HFF-Myc (cell line): Measurements from ENCODE around the gene HSFX4.
"Not testable (repeated sequence)": the region's sequence is repeated elsewhere in the genome, so short reads cannot be mapped to it uniquely, and the experiment has no call there.

Experiments used
- DNase-seq: peaks from one replicate; pipeline ENCODE4 v3.0.0-alpha.2; 2011; ENCODE audit warnings: low read depth; ENCODE audit errors: extremely low read depth
- H3K4me3 ChIP-seq: replicated peaks from 2 replicates; pipeline ENCODE4 v1.5.1; 2011; ENCODE audit warnings: low read depth, mild to moderate bottlenecking, control low read depth, low read length
- TF ChIP-seq, protein P1 (sequence below): IDR thresholded peaks from 2 replicates; pipeline ENCODE4 v1.5.1; 2012; ENCODE audit warnings: mild to moderate bottlenecking, low read depth, low read length, control low read depth; ENCODE audit errors: missing control alignments

Gene HSFX4

GRCh38 chrX:149929400-149929799 lies at the start of gene HSFX4:
Gene HSFX4, plus strand, starts transcription at chrX:149929573. Its CDS starts 72 bp downstream, at chrX:149929645.
- not testable (repeated sequence) for DNase-seq, H3K4me3 ChIP-seq

GRCh38 chrX:149881081-149881711 lies 48.2 kb upstream of the HSFX4 start, which contains the start of gene MAGEA8:
Gene MAGEA8, plus strand, starts transcription at chrX:149881183. Its CDS starts 3,090 bp downstream, at chrX:149884273.
- TF ChIP-seq, protein P1, sequence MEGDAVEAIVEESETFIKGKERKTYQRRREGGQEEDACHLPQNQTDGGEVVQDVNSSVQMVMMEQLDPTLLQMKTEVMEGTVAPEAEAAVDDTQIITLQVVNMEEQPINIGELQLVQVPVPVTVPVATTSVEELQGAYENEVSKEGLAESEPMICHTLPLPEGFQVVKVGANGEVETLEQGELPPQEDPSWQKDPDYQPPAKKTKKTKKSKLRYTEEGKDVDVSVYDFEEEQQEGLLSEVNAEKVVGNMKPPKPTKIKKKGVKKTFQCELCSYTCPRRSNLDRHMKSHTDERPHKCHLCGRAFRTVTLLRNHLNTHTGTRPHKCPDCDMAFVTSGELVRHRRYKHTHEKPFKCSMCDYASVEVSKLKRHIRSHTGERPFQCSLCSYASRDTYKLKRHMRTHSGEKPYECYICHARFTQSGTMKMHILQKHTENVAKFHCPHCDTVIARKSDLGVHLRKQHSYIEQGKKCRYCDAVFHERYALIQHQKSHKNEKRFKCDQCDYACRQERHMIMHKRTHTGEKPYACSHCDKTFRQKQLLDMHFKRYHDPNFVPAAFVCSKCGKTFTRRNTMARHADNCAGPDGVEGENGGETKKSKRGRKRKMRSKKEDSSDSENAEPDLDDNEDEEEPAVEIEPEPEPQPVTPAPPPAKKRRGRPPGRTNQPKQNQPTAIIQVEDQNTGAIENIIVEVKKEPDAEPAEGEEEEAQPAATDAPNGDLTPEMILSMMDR, result no peak
- no peak within 1 kb of the TSS for H3K4me3 ChIP-seq
- no peak for DNase-seq

GRCh38 chrX:149890828-149891227 lies 38.5 kb upstream of the HSFX4 start:
- not testable (repeated sequence) for H3K4me3 ChIP-seq, DNase-seq

- no peak overlapping the region for H3K4me3 ChIP-seq
- DNase-seq, result no peak
- TF ChIP-seq, protein P1, result no peak
Observed at GRCh38 chrX:149898554-149898953, 30.8 kb upstream of the HSFX4 start.

DNA sequence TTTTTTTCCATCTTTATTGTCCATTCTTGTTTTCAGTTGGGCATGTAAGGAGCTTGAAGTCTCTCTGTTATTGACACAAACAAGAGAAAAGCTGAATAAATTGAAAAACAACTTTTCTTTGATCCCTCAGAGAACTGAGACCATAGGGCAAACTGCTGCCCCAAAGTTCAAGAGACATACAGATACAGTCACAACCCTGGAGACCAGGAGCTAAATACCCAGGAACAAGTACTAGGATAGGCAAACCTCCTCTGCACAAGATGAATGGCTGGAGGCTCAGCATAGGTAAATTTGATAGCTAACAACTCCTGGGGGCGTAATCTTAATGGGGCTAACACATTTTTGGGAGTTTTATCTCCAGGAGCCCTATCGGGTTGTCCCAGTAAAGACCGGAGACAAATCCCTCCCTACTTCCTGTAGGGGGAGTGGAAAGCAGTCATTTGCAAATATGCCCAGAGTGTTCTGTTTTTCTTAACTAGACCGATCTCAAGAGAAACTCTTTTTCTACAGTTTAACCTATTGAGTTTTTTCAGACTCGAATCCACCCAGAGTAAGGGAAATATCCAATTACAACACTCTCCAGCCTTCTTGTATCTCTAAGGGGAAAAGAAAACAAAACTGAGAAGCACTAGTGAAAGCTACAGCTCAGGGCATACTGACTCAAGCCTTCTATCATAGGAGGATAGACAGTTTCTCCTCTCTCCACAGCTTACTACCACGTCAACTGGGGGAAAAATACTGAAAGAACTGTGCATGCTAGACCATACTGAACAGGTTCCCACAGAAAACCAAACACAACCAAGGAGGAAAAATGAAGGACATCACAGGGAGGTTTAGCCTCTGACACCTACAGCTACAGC lies 25.3 kb upstream of the HSFX4 start:
- no peak for DNase-seq
- H3K4me3 ChIP-seq, result no peak overlapping the region
- TF ChIP-seq, protein P1, result peak; percentile 9

- TF ChIP-seq, protein P1, result no peak
- H3K4me3 ChIP-seq, result no peak overlapping the region
- DNase-seq, result no peak
Observed at GRCh38 chrX:149908308-149908707, 21.1 kb upstream of the HSFX4 start.

DNA sequence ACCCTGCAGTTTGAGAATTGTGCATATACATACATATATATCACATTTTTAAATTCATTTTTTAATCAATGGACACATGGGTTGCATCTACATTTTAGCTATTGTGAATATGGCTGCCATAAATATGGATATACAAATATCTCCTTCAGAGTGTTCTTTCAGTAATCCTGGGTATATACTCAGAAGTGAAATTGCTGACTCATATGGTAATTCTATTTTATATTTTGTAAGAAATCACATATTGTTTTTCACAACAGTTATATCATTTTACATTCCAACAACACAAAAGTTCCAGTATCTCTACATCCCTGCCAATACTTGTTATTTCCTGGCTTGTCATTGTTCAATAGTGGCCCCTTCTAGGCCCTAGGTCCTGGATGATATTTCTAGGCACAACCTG lies 20.6 kb upstream of the HSFX4 start:
- H3K4me3 ChIP-seq, result no peak overlapping the region
- DNase-seq, result no peak
- TF ChIP-seq, protein P1, result no peak
